Vagina (tissue), 2 donors: ENCODE measurements around the gene KAZN. TPM values are rescaled to one million over a fixed set of nuclear protein-coding genes. Genes with fewer than 3 reads are reported as not detected.

Experiments
- DNase-seq, 2 donors: peaks; one replicate each; pipeline ENCODE4 v3.0.0-alpha.2; 2017; ENCODE audit errors: extremely low spot score in 2 of 2
- H3K27ac ChIP-seq: fragments of 200-600 bp; sonication (generic); one replicate; pipeline ENCODE4 v1.5.1; 2019
- H3K27me3 ChIP-seq: fragments of 200-600 bp; sonication (generic); one replicate; pipeline ENCODE4 v1.5.1; 2019
- H3K36me3 ChIP-seq, 2 donors: fragments of 200-600 bp; sonication (generic); one replicate each; pipeline ENCODE4 v1.5.1; 2017 to 2019
- H3K4me1 ChIP-seq: fragments of 200-600 bp; sonication (generic); one replicate; pipeline ENCODE4 v1.5.1; 2019
- H3K4me3 ChIP-seq, 2 donors: fragments of 200-600 bp; sonication (generic); 1 replicate in 1 of 2; 2 replicates in 1 of 2; pipeline ENCODE4 v1.5.1; 2016 to 2019
- H3K9me3 ChIP-seq: fragments of 200-600 bp; sonication (generic); one replicate; pipeline ENCODE4 v1.5.1; 2019
- POLR2A ChIP-seq, 2 donors: fragments of 450-650 bp; IDR thresholded peaks; one replicate each; pipeline ENCODE4 v1.6.1; 2017; ENCODE audit warnings: antibody characterized with exemption in 2 of 2, mild to moderate bottlenecking in 2 of 2, moderate library complexity in 2 of 2
- POLR2AphosphoS5 ChIP-seq, 2 donors: sonication (generic); formaldehyde crosslinking; IDR thresholded peaks; one replicate each; pipeline ENCODE4 v1.9.0; 2017; ENCODE audit warnings: antibody characterized with exemption in 2 of 2, mild to moderate bottlenecking in 2 of 2, low read depth in 1 of 2; ENCODE audit not compliant: insufficient read depth in 1 of 2
- intact Hi-C: fragments of 100-400 bp; cut with DNase I; formaldehyde crosslinking; loops from one replicate; pipeline ENCODE4 v1.15.1; 2023
- total RNA-seq: library from RNA; depleted of rRNA; stranded (reverse); fragments of >200 nt; gene quantifications from one replicate; pipeline ENCODE4 v1.2.3, GENCODE V29; 2016
- TF ChIP-seq, protein P1 (sequence below), 3 experiments: fragments of 450-650 bp in 2 of 3; fragments of 200-600 bp in 1 of 3; sonication (generic) in 1 of 3; IDR thresholded peaks; one replicate each; pipeline ENCODE4 v1.5.1; 2017 to 2019; ENCODE audit warnings: antibody characterized with exemption in 3 of 3, mild to moderate bottlenecking in 2 of 3, moderate library complexity in 2 of 3

KAZN gene
- total RNA-seq, 1 donor from 2014 or later = 29.5 TPM

DNA sequence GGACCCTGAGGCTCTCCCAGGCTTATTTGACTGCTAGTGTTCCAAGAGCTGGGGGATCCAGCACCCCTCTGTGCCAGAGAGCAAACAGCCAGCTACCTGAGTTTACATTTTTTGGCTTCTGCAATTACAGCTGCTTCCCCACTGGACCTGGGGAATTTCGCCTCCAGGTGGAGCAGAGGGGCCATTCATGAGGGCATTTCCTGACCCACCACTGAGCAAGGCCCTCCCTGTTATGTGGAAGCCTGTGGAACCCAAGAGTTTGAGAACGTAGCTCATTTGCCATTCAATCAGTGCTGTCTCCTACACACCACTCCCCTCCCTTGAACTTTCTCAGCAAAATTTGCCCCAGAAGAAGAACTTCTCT is 512.4 kb downstream of the KAZN start:
- Histone ChIP-seq H3K27ac (no peak overlapping the region), H3K4me1 (no peaks in the 10 kb centered on the region), H3K4me3 (no peak overlapping the region), H3K36me3 (no peaks in the 10 kb centered on the region), H3K27me3 (no peaks in the 10 kb centered on the region), H3K9me3 (no peaks in the 10 kb centered on the region)
- no peak for DNase-seq
- intact Hi-C loops = no loop called here
- TF ChIP-seq POLR2A (IDR thresholded peaks at IDR 0.05) = no peak
- TF ChIP-seq POLR2AphosphoS5 (IDR thresholded peaks at IDR 0.05; ENCODE audit: insufficient read depth in 1 of 2, low read depth in 1 of 2) = no peak
- TF ChIP-seq, protein P1, sequence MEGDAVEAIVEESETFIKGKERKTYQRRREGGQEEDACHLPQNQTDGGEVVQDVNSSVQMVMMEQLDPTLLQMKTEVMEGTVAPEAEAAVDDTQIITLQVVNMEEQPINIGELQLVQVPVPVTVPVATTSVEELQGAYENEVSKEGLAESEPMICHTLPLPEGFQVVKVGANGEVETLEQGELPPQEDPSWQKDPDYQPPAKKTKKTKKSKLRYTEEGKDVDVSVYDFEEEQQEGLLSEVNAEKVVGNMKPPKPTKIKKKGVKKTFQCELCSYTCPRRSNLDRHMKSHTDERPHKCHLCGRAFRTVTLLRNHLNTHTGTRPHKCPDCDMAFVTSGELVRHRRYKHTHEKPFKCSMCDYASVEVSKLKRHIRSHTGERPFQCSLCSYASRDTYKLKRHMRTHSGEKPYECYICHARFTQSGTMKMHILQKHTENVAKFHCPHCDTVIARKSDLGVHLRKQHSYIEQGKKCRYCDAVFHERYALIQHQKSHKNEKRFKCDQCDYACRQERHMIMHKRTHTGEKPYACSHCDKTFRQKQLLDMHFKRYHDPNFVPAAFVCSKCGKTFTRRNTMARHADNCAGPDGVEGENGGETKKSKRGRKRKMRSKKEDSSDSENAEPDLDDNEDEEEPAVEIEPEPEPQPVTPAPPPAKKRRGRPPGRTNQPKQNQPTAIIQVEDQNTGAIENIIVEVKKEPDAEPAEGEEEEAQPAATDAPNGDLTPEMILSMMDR (IDR thresholded peaks at IDR 0.05) = no peak

- intact Hi-C loops = no loop called here
- H3K4me1 ChIP-seq = no peaks in the 10 kb centered on the region
- no peaks in the 10 kb centered on the region for H3K36me3 ChIP-seq
- H3K27ac ChIP-seq = no peak overlapping the region
- DNase-seq = no peak
- no peaks in the 10 kb centered on the region for H3K9me3 ChIP-seq
- H3K4me3 ChIP-seq = no peak overlapping the region
- no peaks in the 10 kb centered on the region for H3K27me3 ChIP-seq
- TF ChIP-seq, protein P1 (IDR thresholded peaks at IDR 0.05) = no peak
- TF ChIP-seq POLR2A (IDR thresholded peaks at IDR 0.05) (no peak), POLR2AphosphoS5 (IDR thresholded peaks at IDR 0.05; ENCODE audit: insufficient read depth in 1 of 2, low read depth in 1 of 2) (no peak)
These were observed 514.7 kb downstream of the KAZN start for GRCh38 chr1:15113146-15113545.

- H3K4me3 ChIP-seq = no peak overlapping the region
- DNase-seq = no peak
- no peaks in the 10 kb centered on the region for H3K27me3 ChIP-seq
- H3K36me3 ChIP-seq = no peaks in the 10 kb centered on the region
- TF ChIP-seq POLR2A (IDR thresholded peaks at IDR 0.05) = no peak
- no peak for TF ChIP-seq POLR2AphosphoS5 (IDR thresholded peaks at IDR 0.05; ENCODE audit: insufficient read depth in 1 of 2, low read depth in 1 of 2)
- TF ChIP-seq, protein P1 (IDR thresholded peaks at IDR 0.05) = no peak
- H3K27ac ChIP-seq = no peak overlapping the region
- H3K4me1 ChIP-seq = no peaks in the 10 kb centered on the region
- H3K9me3 ChIP-seq = no peaks in the 10 kb centered on the region
- intact Hi-C loops = no loop called here
These were observed 516.4 kb downstream of the KAZN start for GRCh38 chr1:15114884-15115283.

- no peaks in the 10 kb centered on the region for H3K9me3 ChIP-seq
- no peaks in the 10 kb centered on the region for H3K27me3 ChIP-seq
- H3K4me3 ChIP-seq = no peak overlapping the region
- TF ChIP-seq POLR2A (IDR thresholded peaks at IDR 0.05) = no peak
- no peak for TF ChIP-seq POLR2AphosphoS5 (IDR thresholded peaks at IDR 0.05; ENCODE audit: insufficient read depth in 1 of 2, low read depth in 1 of 2)
- TF ChIP-seq, protein P1 (IDR thresholded peaks at IDR 0.05) = no peak
- no peaks in the 10 kb centered on the region for H3K36me3 ChIP-seq
- no peak for DNase-seq
- no peak overlapping the region for H3K27ac ChIP-seq
- no peaks in the 10 kb centered on the region for H3K4me1 ChIP-seq
- intact Hi-C loops = no loop called here
These were observed 517.3 kb downstream of the KAZN start for GRCh38 chr1:15115542-15116330.

GRCh38 chr1:15116966-15117365 is 518.5 kb downstream of the KAZN start:
- H3K27me3 ChIP-seq = no peaks in the 10 kb centered on the region
- H3K4me1 ChIP-seq = no peaks in the 10 kb centered on the region
- TF ChIP-seq POLR2AphosphoS5 (IDR thresholded peaks at IDR 0.05; ENCODE audit: insufficient read depth in 1 of 2, low read depth in 1 of 2) (no peak), POLR2A (IDR thresholded peaks at IDR 0.05) (no peak)
- TF ChIP-seq, protein P1 (IDR thresholded peaks at IDR 0.05) = no peak
- DNase-seq = no peak
- no peak overlapping the region for H3K4me3 ChIP-seq
- H3K27ac ChIP-seq = no peak overlapping the region
- no peaks in the 10 kb centered on the region for H3K9me3 ChIP-seq
- intact Hi-C loops = no loop called here
- H3K36me3 ChIP-seq = no peaks in the 10 kb centered on the region
